ENCODE measurements around the gene FAM222A.

FAM222A gene

GRCh38 chr12:109713187-109714070 lies at the start of gene FAM222A:
FAM222A (plus strand) TSS chr12:109713825; CDS start chr12:109744147, 30,322 bp downstream.
- DNase-seq (ENCODE audit: low read depth in 3 of 3, low spot score in 1 of 3): peak; percentile 90 to 96 (median 94)

- DNase-seq (ENCODE audit: low read depth in 3 of 3, low spot score in 1 of 3): no peak
Measured at GRCh38 chr12:109664402-109664801, 49.2 kb upstream of the FAM222A start.

GRCh38 chr12:109666068-109666467 lies 47.6 kb upstream of the FAM222A start:
- no peak for DNase-seq (ENCODE audit: low read depth in 3 of 3, low spot score in 1 of 3)

DNA sequence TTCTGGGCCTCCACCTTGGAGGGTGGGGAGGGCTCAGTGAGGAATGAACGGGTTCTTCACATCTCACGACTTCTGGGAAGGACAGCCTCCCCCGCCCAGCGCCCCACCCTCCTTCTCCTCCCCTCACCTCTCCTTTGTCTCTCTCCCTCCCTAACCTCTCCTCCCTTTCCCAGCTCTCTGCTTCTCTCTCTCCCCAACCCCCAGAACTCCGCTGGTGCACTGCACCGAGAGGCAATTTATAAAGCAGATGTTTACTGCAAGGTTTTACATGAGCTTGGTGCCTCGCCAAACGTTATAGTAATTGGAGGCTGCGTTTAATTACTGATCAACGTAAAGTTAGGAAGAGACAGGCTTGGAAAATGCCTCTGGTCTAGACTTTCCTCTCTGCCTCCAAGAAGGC lies 42.9 kb upstream of the FAM222A start:
- no peak for DNase-seq (ENCODE audit: low read depth in 3 of 3, low spot score in 1 of 3)

DNA sequence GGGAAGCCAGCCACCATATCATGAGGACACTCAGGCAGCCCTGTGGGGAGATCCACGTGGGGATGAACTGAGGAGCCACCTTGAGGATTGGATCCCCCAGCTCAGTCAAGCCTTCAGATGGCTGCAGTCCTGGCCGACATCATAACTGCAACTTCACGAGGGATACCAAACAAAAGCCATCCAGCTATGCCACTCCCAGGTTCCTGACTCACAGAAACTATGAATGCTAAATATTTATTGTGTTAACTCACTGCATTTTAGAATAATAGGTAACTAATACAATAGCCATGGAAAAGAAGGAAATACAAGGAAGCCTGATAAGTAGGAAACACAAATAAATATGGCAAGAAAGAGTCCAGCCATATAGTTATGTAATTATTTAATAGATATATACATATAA lies 42.1 kb upstream of the FAM222A start:
- no peak for DNase-seq (ENCODE audit: low read depth in 3 of 3, low spot score in 1 of 3)

DNA sequence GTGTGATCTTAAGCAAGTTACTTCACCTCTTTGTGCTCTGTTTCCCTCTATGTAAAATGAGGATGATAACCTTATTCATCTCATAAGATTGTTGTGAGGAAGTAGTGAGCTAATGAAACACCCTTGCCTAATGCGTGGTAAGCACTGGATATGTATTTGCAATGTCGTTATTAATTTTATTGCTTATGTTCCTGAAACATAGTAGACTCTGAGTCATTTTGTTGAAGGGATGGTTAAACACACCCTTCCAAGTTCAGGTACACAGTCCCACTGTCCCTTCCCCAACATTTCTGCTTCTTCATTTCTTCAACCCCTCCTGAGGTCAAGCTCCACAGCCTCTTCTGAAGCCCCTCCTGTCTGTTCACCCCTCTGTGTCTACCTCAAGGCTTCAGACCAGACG lies 40.2 kb upstream of the FAM222A start:
- no peak for DNase-seq (ENCODE audit: low read depth in 3 of 3, low spot score in 1 of 3)

GRCh38 chr12:109673884-109674283 lies 39.7 kb upstream of the FAM222A start:
- no peak for DNase-seq (ENCODE audit: low read depth in 3 of 3, low spot score in 1 of 3)

DNA sequence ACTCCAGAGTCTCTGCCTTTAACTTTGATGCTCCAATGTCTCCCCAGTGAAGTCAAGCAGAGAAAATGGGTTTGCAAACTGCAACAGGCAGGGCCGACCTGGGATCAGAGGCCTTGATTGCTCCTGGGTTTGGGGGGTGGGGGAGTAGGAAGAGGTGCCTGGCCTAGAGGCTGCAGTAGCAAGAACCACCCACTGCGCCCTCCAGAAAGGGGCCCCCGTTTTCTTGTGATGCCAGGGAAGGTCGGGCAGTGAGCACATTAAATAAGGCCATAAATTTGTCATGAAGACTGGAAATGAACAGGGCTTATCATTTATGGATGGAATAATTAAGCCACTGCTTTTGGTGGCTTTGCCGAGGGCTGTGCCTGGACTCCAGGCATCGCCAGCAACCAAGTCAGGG lies 38.2 kb upstream of the FAM222A start:
- no peak for DNase-seq (ENCODE audit: low read depth in 3 of 3, low spot score in 1 of 3)

DNA sequence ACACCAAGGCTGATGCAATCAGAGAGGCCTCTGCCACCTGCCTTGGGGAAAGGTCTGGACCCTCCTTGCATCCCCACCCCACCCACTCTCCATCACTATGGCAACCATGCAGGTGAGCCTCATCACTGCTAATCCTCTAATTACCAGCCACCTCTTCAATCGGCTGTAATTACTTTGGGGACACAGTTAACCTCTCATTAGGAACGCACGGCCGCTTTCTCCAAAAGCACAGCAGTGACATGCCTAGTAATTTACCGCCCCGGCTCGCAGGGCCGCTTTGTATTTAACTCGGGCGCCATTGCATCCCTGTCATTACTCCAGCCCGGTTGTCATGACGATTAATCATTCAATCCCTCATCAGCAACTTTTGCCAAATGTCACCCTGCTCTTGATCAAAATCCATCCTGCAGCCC lies 36.3 kb upstream of the FAM222A start:
- DNase-seq (ENCODE audit: low read depth in 3 of 3, low spot score in 1 of 3): no peak

DNA sequence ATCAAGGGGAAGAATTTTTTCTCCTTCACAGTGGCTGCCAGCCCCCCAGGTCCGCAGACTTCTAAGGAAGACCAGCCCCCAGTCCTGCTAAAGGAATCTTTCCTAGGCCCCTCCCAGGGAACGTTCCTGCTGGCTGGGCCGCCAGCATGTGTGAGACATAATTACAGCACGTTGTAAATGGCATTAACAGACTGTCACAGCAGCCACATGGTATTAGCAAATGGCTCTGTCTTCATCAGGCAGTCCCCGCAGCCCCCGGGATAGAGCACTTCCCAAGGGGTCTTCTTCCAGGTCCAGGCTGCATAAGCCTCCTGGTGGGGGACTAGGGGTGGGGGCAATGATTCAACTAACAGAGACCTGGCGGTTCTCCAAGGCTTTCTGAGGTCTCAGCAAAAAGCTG lies 34.9 kb upstream of the FAM222A start:
- DNase-seq (ENCODE audit: low read depth in 3 of 3, low spot score in 1 of 3): no peak

DNA sequence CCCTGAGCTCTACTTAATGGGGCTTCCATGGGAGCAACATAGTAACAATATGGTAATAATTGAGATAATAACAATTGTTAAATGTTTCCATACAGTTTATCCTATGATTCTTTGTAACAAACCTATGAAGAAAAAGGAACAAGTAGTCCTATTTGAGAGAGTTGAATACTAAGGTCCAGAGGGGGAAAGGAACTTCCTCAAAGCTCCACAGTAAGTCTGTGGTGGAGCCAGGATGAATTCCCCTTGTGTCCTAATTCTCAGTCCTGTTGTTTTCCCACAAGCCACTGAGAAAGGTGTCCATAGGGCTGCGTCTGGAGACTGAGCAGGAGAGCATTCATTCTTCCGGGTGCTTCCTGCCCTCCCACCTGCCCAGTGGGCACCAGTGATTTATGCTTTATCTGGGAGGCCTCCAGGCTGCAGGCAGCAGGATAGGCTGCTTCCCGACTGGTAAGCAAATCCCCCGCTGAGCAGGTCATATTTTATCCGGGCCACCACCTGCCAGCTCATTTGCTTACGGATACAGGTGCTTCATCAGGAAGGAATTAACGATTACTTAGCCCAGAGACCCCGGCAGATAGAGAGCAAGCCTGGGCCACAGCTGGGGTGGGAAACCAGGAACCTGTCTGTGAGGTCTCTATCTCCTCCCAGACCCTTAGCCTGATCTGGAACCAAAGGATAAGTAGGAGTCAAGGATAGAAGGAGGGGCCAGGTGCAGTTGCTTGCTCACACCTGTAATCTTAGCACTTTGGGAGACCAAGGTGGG lies 33.9 kb upstream of the FAM222A start:
- DNase-seq (ENCODE audit: low read depth in 3 of 3, low spot score in 1 of 3): no peak

DNA sequence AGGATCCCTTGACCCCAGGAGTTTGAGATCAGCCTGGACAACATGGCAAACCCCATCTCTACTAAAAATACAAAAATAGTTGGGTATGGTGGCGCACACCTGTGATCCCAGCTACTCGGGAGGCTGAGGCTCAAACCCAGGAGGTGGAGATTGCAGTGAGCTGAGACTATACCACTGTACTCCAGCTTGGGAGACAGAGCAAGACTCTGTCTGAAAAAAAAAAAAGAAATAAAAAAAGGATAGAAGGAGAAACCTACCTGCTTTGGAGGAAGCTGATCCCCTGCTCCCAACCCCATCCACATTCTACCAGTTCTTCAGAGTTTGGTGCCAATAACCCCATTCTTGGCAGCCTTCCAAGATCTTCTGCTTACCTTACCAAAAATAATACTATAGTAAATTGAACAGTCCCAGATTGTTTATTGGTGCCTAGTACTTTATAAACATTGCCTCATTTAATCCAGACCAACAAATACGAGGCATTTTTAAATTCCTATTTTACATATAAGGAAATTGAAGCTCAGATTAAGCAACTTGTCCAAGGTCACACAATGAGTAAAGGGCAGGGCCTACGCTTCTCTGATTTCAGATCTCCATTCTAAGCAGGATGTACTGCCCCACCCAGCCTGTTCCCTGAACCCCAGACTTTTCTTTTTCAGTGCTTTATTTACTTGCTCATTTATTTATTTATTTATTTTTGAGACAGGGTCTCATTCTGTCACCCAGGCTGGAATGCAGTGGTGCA lies 33.2 kb upstream of the FAM222A start:
- DNase-seq (ENCODE audit: low read depth in 3 of 3, low spot score in 1 of 3): no peak

- no peak for DNase-seq (ENCODE audit: low read depth in 3 of 3, low spot score in 1 of 3)
Measured at GRCh38 chr12:109681986-109682707, 31.5 kb upstream of the FAM222A start.

DNA sequence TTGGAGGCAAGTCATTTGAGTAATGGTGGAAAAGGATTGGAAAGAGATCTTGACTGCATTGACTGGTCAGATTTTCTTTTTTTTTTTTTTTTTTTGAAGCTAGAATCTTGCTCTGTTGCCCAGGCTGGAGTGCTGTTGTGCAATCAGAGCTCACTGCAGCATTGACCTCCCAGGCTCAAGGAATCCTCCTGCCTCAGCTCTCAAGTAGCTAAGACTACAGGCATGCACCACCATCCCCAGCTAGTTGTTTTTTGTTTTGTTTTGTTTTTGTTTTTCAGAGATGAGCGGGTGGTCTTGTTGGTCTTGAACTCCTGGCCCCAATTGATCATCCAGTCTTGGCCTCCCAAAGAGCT lies 30.9 kb upstream of the FAM222A start:
- no peak for DNase-seq (ENCODE audit: low read depth in 3 of 3, low spot score in 1 of 3)

- DNase-seq (ENCODE audit: low read depth in 3 of 3, low spot score in 1 of 3): no peak
Measured at GRCh38 chr12:109683316-109683715, 30.3 kb upstream of the FAM222A start.

- DNase-seq (ENCODE audit: low read depth in 3 of 3, low spot score in 1 of 3): no peak
Measured at GRCh38 chr12:109685574-109686447, 27.8 kb upstream of the FAM222A start.

GRCh38 chr12:109686523-109686922 lies 27.1 kb upstream of the FAM222A start:
- DNase-seq (ENCODE audit: low read depth in 3 of 3, low spot score in 1 of 3): no peak

- DNase-seq (ENCODE audit: low read depth in 3 of 3, low spot score in 1 of 3): no peak
Measured at GRCh38 chr12:109687250-109687649, 26.4 kb upstream of the FAM222A start.

GRCh38 chr12:109689426-109689825 lies 24.2 kb upstream of the FAM222A start:
- DNase-seq (ENCODE audit: low read depth in 3 of 3, low spot score in 1 of 3): no peak

- DNase-seq (ENCODE audit: low read depth in 3 of 3, low spot score in 1 of 3): no peak
Measured at GRCh38 chr12:109693160-109693559, 20.5 kb upstream of the FAM222A start.

All from stimulated activated CD4-positive, alpha-beta T cell treated with anti-CD3 and anti-CD28 coated beads, TNF-alpha, amount 100 ng/mL, for 1 hour (primary cell).